ENCODE data around the gene KLHL25.

DNA sequence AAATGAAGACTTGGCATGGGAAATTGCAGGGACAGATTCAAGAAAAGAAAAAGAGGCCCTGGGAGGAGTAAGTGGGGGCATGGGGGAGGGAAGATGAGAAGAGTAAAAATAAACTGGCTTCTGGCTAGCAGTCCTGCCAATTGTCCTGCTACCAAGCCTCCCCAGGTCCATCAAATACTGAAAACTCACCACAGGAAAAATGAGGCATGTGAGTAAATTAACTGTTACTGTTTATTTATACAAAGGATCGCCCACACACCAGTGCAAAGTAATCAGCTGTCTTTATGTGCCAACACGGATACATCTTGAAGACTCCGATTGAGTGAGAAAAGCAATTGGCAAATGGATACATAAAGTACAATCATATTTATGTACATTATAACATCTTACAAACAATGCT is 10.7 kb upstream of the KLHL25 start:
- no peak for TF ChIP-seq POLR2A (IDR thresholded peaks at IDR 0.05; ENCODE audit: low read length)
- no peak for TF ChIP-seq GATA1 (IDR thresholded peaks at IDR 0.05; ENCODE audit: low read depth, low read length)

All from erythroblast (primary cell).